Measurements from ENCODE around the gene ERCC2.

ERCC2 gene

DNA sequence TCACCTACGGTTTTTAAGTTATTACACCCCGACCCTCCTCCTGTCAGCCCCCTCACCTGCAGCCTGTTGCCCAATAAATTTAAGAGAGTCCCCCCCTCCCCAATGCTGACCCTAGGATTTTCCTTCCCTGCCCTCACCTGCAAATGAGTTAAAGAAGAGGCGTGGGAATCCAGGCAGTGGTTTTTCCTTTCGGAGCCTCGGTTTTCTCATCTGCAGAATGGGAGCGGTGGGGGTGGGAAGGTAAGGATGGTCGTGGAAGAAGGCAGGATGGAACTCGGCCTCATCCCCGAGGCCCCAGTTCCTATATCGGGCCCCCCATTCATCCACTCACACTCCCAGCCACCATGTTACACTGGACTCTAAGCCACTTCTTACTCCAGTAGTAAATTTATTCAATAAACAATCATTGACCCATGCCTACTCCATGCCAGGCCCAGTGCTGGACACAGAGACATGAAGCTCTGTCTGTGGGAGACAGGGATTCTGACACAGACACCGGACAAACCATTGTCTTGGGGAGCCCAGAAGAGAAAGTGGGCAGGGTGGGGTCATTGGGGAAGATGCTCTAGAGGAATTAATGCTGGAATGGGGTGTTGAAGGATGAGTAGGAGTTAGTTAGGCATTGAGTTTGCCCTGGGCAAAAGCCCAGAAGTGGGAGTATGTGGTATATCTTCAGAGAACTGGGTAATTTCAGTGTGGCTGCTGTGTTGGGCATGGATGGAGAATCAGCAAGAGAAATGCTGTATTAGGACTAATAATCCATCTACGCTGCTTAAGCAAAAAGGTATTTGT is 66.9 kb downstream of the ERCC2 start:
- no peak for DNase-seq (ENCODE audit: low read depth)

GRCh38 chr19:45302416-45302815 is 68.0 kb downstream of the ERCC2 start:
- DNase-seq (ENCODE audit: low read depth), result no peak

Data from stimulated activated CD8-positive, alpha-beta memory T cell treated with anti-CD3 and anti-CD28 coated beads, Interleukin-7, amount 100 ng/mL, for 24 hours (primary cell).